ENCODE results near the gene DHX35.

GRCh38 chr20:39004508-39004907, 42.4 kb downstream of the DHX35 start:
- TF ChIP-seq TEAD4 (IDR thresholded peaks at IDR 0.05; ENCODE audit: low read depth, low read length) (no peak), CREB1 (IDR thresholded peaks at IDR 0.05) (no peak)
- TF ChIP-seq, protein P1, sequence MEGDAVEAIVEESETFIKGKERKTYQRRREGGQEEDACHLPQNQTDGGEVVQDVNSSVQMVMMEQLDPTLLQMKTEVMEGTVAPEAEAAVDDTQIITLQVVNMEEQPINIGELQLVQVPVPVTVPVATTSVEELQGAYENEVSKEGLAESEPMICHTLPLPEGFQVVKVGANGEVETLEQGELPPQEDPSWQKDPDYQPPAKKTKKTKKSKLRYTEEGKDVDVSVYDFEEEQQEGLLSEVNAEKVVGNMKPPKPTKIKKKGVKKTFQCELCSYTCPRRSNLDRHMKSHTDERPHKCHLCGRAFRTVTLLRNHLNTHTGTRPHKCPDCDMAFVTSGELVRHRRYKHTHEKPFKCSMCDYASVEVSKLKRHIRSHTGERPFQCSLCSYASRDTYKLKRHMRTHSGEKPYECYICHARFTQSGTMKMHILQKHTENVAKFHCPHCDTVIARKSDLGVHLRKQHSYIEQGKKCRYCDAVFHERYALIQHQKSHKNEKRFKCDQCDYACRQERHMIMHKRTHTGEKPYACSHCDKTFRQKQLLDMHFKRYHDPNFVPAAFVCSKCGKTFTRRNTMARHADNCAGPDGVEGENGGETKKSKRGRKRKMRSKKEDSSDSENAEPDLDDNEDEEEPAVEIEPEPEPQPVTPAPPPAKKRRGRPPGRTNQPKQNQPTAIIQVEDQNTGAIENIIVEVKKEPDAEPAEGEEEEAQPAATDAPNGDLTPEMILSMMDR (IDR thresholded peaks at IDR 0.05; ENCODE audit: control extremely low read depth in 1 of 3, insufficient read depth in 1 of 3, low read depth in 1 of 3, low read length in 3 of 3): no peak
